OCI-LY1 (cell line): Measurements from ENCODE around the gene DOCK2.

Experiments used
- CTCF ChIP-seq: fragments of 200-600 bp; sonication (generic), shearing (Covaris generic); IDR thresholded peaks from 2 replicates; pipeline ENCODE4 v1.5.1; 2017; ENCODE audit warnings: mild to moderate bottlenecking, antibody characterized with exemption, low read length, moderate library complexity, mixed read lengths
- EZH2 ChIP-seq: fragments of 200-600 bp; sonication (generic), shearing (Covaris generic); IDR thresholded peaks from 2 replicates; pipeline ENCODE4 v1.8.0; 2017; ENCODE audit warnings: borderline replicate concordance, mixed run types, mild to moderate bottlenecking, antibody characterized with exemption, low read length, moderate library complexity, mixed read lengths

DNA sequence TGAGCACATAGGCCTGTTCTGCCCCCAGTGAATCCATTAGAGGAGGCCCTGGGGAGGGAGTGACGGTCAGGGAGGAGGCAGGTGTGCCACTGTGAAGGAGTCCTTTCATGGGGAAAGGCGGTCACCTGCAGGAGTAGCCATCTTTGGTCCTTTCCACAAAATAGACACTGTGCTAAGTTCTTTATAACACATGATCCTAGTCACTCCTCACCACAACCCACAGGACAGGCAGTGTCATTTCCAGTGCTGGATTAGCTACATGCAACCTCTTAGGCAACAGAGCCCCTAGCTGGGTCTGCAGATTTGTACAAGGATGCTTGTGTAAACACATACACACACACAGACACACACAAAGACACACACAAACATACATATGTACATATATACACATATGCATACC, 18.3 kb downstream of the DOCK2 start:
- no peak for TF ChIP-seq CTCF
- no peak for TF ChIP-seq EZH2
